HCT116 (cell line): Measurements from ENCODE around the gene PRKACA. TPM values are rescaled to one million over a fixed set of nuclear protein-coding genes. Genes with fewer than 3 reads are reported as not detected.

Experiments used
- ATAC-seq: fragments of 200-7000 bp; cut with Tn5 transposase; 2 replicates; pipeline ENCODE4 v1.9.1; 2020; ENCODE audit warnings: mild to moderate bottlenecking, moderate library complexity
- BruUV-seq: library from RNA; stranded (reverse); fragments of 400-500 nt; replicated peaks from 2 replicates; lab custom pipeline; 2021; lab: Mats Ljungman, UMichigan
- CTCF ChIA-PET: fragments of 300-600 bp; sonication (Branson Sonifier 250); formaldehyde crosslinking; loops from one replicate; lab custom pipeline; 2021; ENCODE audit warnings: antibody characterized with exemption; lab: Charles Lee
- POLR2A ChIA-PET: fragments of 300-600, 350-600 bp; sonication (Branson Sonifier 250); formaldehyde crosslinking; loops from one replicate; lab custom pipeline; 2021; ENCODE audit warnings: antibody characterized with exemption; lab: Charles Lee
- RAD21 ChIA-PET, 2 experiments: fragments of 300-600 bp; sonication (Branson Sonifier 250); formaldehyde crosslinking; loops; one replicate each; lab custom pipeline; 2023; ENCODE audit warnings: low total read pairs in 2 of 2; ENCODE audit not compliant: uncharacterized antibody in 2 of 2, unreplicated experiment in 2 of 2, low non-redundant PET in 1 of 2; lab: Charles Lee
- DNase-seq: peaks from one replicate; pipeline ENCODE4 v3.0.0-alpha.2; 2010; ENCODE audit warnings: low read depth, low spot score
- H2AFZ ChIP-seq: fragments of 200-600 bp; shearing (Covaris generic), sonication (generic); 2 replicates; pipeline ENCODE4 v1.6.1; 2017; ENCODE audit warnings: low read depth, mixed run types, mixed read lengths, antibody characterized with exemption, low read length; ENCODE audit not compliant: poor library complexity, severe bottlenecking
- H3K27ac ChIP-seq: 2 replicates; pipeline ENCODE4 v1.5.1; 2012; ENCODE audit warnings: low read depth, low read length
- H3K27me3 ChIP-seq: fragments of 200-600 bp; sonication (generic); 2 replicates; pipeline ENCODE4 v1.6.1; 2016; ENCODE audit warnings: mixed run types, low read length, mixed read lengths; ENCODE audit not compliant: insufficient read depth
- H3K36me3 ChIP-seq, 2 experiments: fragments of 200-500 bp in 1 of 2; fragments of 200-600 bp in 1 of 2; sonication (Bioruptor generic) in 1 of 2; sonication (generic) in 1 of 2; 2 replicates each; pipeline versions ENCODE4 v1.5.1 to v1.6.1; 2014 to 2016; ENCODE audit warnings: low read length in 2 of 2, inconsistent platforms in 1 of 2, mixed read lengths in 1 of 2, mixed run types in 1 of 2; ENCODE audit not compliant: insufficient read depth in 2 of 2, control insufficient read depth in 1 of 2
- H3K4me1 ChIP-seq, 2 experiments: fragments of 200-600 bp in 1 of 2; sonication (generic) in 1 of 2; 2 replicates each; pipeline versions ENCODE4 v1.5.1 to v1.6.1; 2012 to 2017; ENCODE audit warnings: low read length in 2 of 2, inconsistent platforms in 1 of 2, mild to moderate bottlenecking in 1 of 2, mixed read lengths in 1 of 2, mixed run types in 1 of 2, moderate library complexity in 1 of 2; ENCODE audit not compliant: insufficient read depth in 2 of 2, control insufficient read depth in 1 of 2
- H3K4me2 ChIP-seq: fragments of 200-600 bp; sonication (generic); 2 replicates; pipeline ENCODE4 v1.6.1; 2017; ENCODE audit warnings: mixed run types, low read length, mixed read lengths
- H3K4me3 ChIP-seq, 2 experiments: fragments of 200-600 bp in 1 of 2; sonication (generic) in 1 of 2; replicated peaks in 1 of 2; 2 replicates each; pipeline ENCODE4 v1.5.1; 2011 to 2016; ENCODE audit warnings: low read length in 2 of 2, control low read depth in 1 of 2, low read depth in 1 of 2, mild to moderate bottlenecking in 1 of 2, mixed read lengths in 1 of 2, mixed run types in 1 of 2
- H3K79me2 ChIP-seq: fragments of 200-600 bp; sonication (generic); 2 replicates; pipeline ENCODE4 v1.6.1; 2017; ENCODE audit warnings: mild to moderate bottlenecking, mixed run types, low read length, moderate library complexity, mixed read lengths; ENCODE audit not compliant: insufficient read depth
- H3K9ac ChIP-seq: fragments of 200-600 bp; sonication (generic); 2 replicates; pipeline ENCODE4 v1.6.1; 2016; ENCODE audit warnings: low read length, mixed read lengths
- H3K9me2 ChIP-seq: fragments of 200-600 bp; sonication (generic), shearing (Covaris generic); 2 replicates; pipeline ENCODE4 v1.6.1; 2017; ENCODE audit warnings: mixed run types, mild to moderate bottlenecking, moderate library complexity; ENCODE audit not compliant: insufficient read depth
- H3K9me3 ChIP-seq, 2 experiments: fragments of 200-500 bp in 1 of 2; fragments of 200-600 bp in 1 of 2; sonication (Bioruptor generic) in 1 of 2; sonication (generic) in 1 of 2; 2 replicates each; pipeline ENCODE4 v1.6.1; 2014 to 2017; ENCODE audit warnings: low read length in 2 of 2, mixed read lengths in 2 of 2, inconsistent platforms in 1 of 2, low read depth in 1 of 2, mild to moderate bottlenecking in 1 of 2, mixed run types in 1 of 2, moderate library complexity in 1 of 2; ENCODE audit not compliant: control insufficient read depth in 1 of 2, insufficient read depth in 1 of 2
- H4K20me1 ChIP-seq: fragments of 200-600 bp; sonication (generic), shearing (Covaris generic); 2 replicates; pipeline ENCODE4 v1.6.1; 2017; ENCODE audit warnings: mixed run types, mild to moderate bottlenecking, moderate library complexity; ENCODE audit not compliant: insufficient read depth
- CTCF ChIP-seq, 3 experiments: fragments of 200-600 bp in 1 of 3; sonication (generic) in 1 of 3; IDR thresholded peaks in 2 of 3; conservative IDR thresholded peaks in 1 of 3; 2 replicates each; pipeline ENCODE4 v1.5.1; 2012 to 2017; ENCODE audit warnings: low read depth in 2 of 3, low read length in 2 of 3, antibody characterized with exemption in 1 of 3, borderline replicate concordance in 1 of 3, control low read depth in 1 of 3, mild to moderate bottlenecking in 1 of 3, mixed read lengths in 1 of 3, mixed run types in 1 of 3, moderate library complexity in 1 of 3; ENCODE audit not compliant: insufficient read depth in 1 of 3
- EGR1 ChIP-seq: IDR thresholded peaks from 2 replicates; pipeline ENCODE4 v1.6.1; 2012; ENCODE audit warnings: low read depth
- POLR2AphosphoS5 ChIP-seq: IDR thresholded peaks from 2 replicates; pipeline ENCODE4 v1.6.1; 2011; ENCODE audit warnings: mild to moderate bottlenecking, low read depth, low read length, moderate library complexity
- ZFX ChIP-seq: fragments of 450-650 bp; IDR thresholded peaks from 2 replicates; pipeline ENCODE4 v1.6.1; 2017
- intact Hi-C: fragments of 100-400 bp; cut with micrococcal nuclease; formaldehyde crosslinking; loops from 2 replicates; pipeline ENCODE4 v1.10.0; 2022
- total RNA-seq: library from RNA; stranded (reverse); gene quantifications from one replicate; pipeline ENCODE4 v1.2.1, GENCODE V29; 2021; ENCODE audit not compliant: unreplicated experiment
- TF ChIP-seq, protein P1 (sequence below): IDR thresholded peaks from 2 replicates; pipeline ENCODE4 v1.6.1; 2012

The PRKACA gene
- total RNA-seq, 1 experiment from 2014 or later = 95.7 TPM

DNA sequence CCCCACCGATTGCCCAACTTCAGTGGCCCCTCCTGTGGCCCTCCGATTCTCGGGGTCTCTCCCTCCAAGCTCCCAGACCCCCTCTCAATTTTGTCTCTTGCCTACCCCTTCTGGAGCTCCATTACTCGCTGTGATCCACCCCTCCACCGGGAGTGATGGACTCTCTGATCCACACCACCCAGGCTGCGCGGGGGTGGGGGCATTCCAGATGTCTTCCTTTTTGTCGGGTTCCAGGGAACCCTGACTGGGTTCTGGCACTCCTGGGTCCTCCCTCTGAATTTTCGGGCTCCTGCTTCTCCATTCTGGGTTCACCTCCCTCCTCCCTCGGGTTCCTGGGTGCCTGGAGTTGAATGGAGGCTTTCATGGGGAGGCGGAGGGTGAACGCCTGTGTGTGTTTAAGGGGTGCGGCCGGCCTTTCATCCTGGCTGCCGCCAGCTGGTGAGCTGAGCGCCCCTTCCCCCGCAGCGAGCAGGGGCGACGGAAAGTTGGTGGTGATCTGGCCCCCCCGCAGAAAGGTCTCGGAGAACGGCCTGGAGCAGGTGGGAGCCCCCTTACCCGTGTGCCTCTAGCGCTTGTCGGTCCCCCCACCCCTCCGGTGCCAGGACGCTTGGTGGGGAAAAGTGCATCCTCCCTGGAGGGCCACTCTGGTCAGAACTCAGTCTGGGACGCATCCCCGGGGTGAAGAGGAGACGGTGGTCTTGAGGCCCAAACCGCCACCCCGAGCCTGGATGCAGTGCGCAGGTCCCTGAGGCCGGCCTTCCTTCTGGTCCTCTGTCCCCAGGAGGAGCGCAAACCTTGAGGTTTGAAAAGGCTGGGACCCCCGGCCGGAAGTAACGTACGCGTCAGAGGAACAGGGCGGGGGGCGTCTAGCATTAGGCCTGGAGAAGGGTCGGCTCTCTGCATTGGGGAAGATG lies 43.4 kb downstream of the PRKACA start:
- peak overlapping the region; percentile 7 for H2AFZ ChIP-seq
- H3K4me3 ChIP-seq = peak overlapping the region; percentile 66 to 72
- no peak for DNase-seq
- H3K4me1 ChIP-seq = peaks cover 17 to 41% of the 10 kb centered on the region in 2 experiments
- ChIA-PET RAD21 (no interaction called here), POLR2A (no interaction called here)
- peak overlapping the region; percentile 63 for H3K9ac ChIP-seq
- H3K36me3 ChIP-seq = no peaks in the 10 kb centered on the region
- no TSS peak for BruUV-seq
- H3K79me2 ChIP-seq = no peaks in the 10 kb centered on the region
- peak overlapping the region; percentile 80 for H3K27ac ChIP-seq
- intact Hi-C loops = loop anchor here (1.0 to 10.0 kb wide), 3 partner anchors 38 to 289 kb away; partner anchors contain the start of genes BRME1 and CC2D1A
- ATAC-seq = peak; percentile 12
- H3K27me3 ChIP-seq = no peaks in the 10 kb centered on the region
- H4K20me1 ChIP-seq = no peaks in the 10 kb centered on the region
- H3K4me2 ChIP-seq = peak overlapping the region; percentile 90
- peak; percentile 32; the same call in 1 of the 2 replicates for TF ChIP-seq EGR1
- TF ChIP-seq ZFX = no peak
- TF ChIP-seq, all 23 proteins: peak for 1
- Histone ChIP-seq H3K9me2 (no peaks in the 10 kb centered on the region), H3K9me3 (no peaks in the 10 kb centered on the region; a peak in 1 of 4 replicates)
- CTCF ChIA-PET = interaction anchor here (0.7 to 6.6 kb wide), 8 partner anchors 15 to 202 kb away, joined by 3 to 83 read pairs (median 4); partner anchors contain the start of genes ASF1B and PALM3

GRCh38 chr19:14073261-14073924 lies 44.2 kb downstream of the PRKACA start:
- TF ChIP-seq POLR2AphosphoS5 (no peak; the same call in 1 of the 2 replicates), ZFX (peak; percentile 64), CTCF (IDR thresholded peaks at IDR 0.05 in 2 of 3, conservative IDR thresholded peaks at IDR 0.05 in 1 of 3; ENCODE audit: borderline replicate concordance in 1 of 3, insufficient read depth in 1 of 3, low read depth in 2 of 3, low read length in 2 of 3) (peak in 2 of 3 experiments; percentile 19 to 22; a peak in 2 of 6 replicates)
- TF ChIP-seq, protein P1, sequence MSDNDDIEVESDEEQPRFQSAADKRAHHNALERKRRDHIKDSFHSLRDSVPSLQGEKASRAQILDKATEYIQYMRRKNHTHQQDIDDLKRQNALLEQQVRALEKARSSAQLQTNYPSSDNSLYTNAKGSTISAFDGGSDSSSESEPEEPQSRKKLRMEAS = peak; percentile 38; the same call in 1 of the 2 replicates
- TF ChIP-seq, all 23 proteins: peak for 3
- no TSS peak for BruUV-seq
- Histone ChIP-seq H3K27ac (peak overlapping the region; percentile 80), H3K4me2 (peak overlapping the region; percentile 99), H3K4me1 (peaks cover 17 to 41% of the 10 kb centered on the region in 2 experiments), H3K27me3 (no peaks in the 10 kb centered on the region), H4K20me1 (no peaks in the 10 kb centered on the region), H3K9me2 (no peaks in the 10 kb centered on the region), H3K9ac (peak overlapping the region; percentile 63), H3K9me3 (no peaks in the 10 kb centered on the region; a peak in 1 of 4 replicates), H3K79me2 (no peaks in the 10 kb centered on the region), H3K4me3 (peak overlapping the region; percentile 66 to 72), H3K36me3 (no peaks in the 10 kb centered on the region), H2AFZ (peak overlapping the region; percentile 7)
- peak; percentile 64 for ATAC-seq
- ChIA-PET RAD21 (no interaction called here), POLR2A (no interaction called here), CTCF (interaction anchor here (0.7 to 6.6 kb wide), 9 partner anchors 14 to 201 kb away, joined by 3 to 83 read pairs (median 5); partner anchors contain the start of genes ASF1B and PALM3)
- intact Hi-C loops = loop anchor here (1.0 to 10.0 kb wide), 3 partner anchors 39 to 289 kb away; partner anchors contain the start of genes BRME1 and CC2D1A
- DNase-seq = no peak
